ENCODE results near the gene ZMAT5.

DNA sequence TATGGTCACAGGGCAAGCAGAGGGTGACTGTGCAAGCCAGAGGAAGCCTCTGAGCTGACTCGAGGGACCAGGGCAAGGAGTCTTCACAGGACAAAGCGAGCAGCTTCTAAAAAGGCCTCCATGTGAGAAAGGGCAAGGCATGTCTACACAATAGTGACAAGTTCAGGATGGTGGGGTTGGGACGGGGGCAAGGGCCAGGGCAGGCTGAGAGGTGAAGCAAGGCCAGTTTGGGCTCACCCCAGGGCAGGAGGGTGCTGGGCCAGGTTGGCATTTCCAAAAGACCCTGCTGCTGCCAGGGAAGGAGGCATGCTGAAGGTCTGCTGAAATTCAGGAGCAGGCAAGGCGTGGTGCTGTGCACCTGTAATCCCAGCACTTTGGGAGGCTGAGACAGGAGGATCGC is 59.3 kb downstream of the ZMAT5 start:
- TF ChIP-seq GATA2 (IDR thresholded peaks at IDR 0.05; ENCODE audit: low read depth, low read length) = no peak
- no peak for TF ChIP-seq GATA3 (IDR thresholded peaks at IDR 0.05; ENCODE audit: low read depth, low read length)
